Caki2 (cell line): Measurements from ENCODE around the gene COL19A1. TPM values are rescaled to one million over a fixed set of nuclear protein-coding genes. Genes with fewer than 3 reads are reported as not detected.
A peak's percentile ranks its signal among the peaks of the same experiment; 100 is the strongest.

Source experiments
- DNase-seq: peaks from one replicate; pipeline ENCODE4 v3.0.0-alpha.2; 2015; ENCODE audit warnings: low read depth
- in situ Hi-C: cut with HindIII; loops from 2 replicates; pipeline ENCODE4 v1.10.0; 2016; ENCODE audit warnings: low sequenced_read_pairs, low pct_unique_long_range_greater_than_20kb, mixed read lengths
- total RNA-seq: library from RNA; depleted of rRNA; stranded (reverse); fragments of >200 nt; shearing (Covaris generic); gene quantifications from 2 replicates; pipeline ENCODE4 v1.2.3, GENCODE V29; 2014; ENCODE audit warnings: low replicate concordance

COL19A1 gene
- total RNA-seq, 1 experiment from 2014 or later = not detected

GRCh38 chr6:70130865-70131264 lies 264.5 kb downstream of the COL19A1 start:
- in situ Hi-C loops = no loop called here
- DNase-seq = no peak

GRCh38 chr6:70131528-70131927 lies 265.2 kb downstream of the COL19A1 start:
- DNase-seq = no peak
- in situ Hi-C loops = no loop called here

- no peak for DNase-seq
- in situ Hi-C loops = no loop called here
Observed at GRCh38 chr6:70133246-70133645, 266.9 kb downstream of the COL19A1 start.

GRCh38 chr6:70134542-70134941 lies 268.2 kb downstream of the COL19A1 start:
- in situ Hi-C loops = no loop called here
- DNase-seq = no peak

- in situ Hi-C loops = no loop called here
- no peak for DNase-seq
Observed at GRCh38 chr6:70135219-70136160, 269.1 kb downstream of the COL19A1 start.

GRCh38 chr6:70136996-70137395 lies 270.6 kb downstream of the COL19A1 start:
- in situ Hi-C loops = no loop called here
- DNase-seq = no peak

GRCh38 chr6:70140496-70140895 lies 274.1 kb downstream of the COL19A1 start:
- no peak for DNase-seq
- in situ Hi-C loops = no loop called here

GRCh38 chr6:70142034-70142433 lies 275.7 kb downstream of the COL19A1 start:
- DNase-seq = no peak
- in situ Hi-C loops = no loop called here

GRCh38 chr6:70145178-70145577 lies 278.8 kb downstream of the COL19A1 start:
- DNase-seq = no peak
- in situ Hi-C loops = no loop called here

GRCh38 chr6:70149209-70149788 lies 282.9 kb downstream of the COL19A1 start:
- no peak for DNase-seq
- in situ Hi-C loops = no loop called here

GRCh38 chr6:70150521-70150920 lies 284.2 kb downstream of the COL19A1 start:
- in situ Hi-C loops = no loop called here
- no peak for DNase-seq

GRCh38 chr6:70151616-70152015 lies 285.3 kb downstream of the COL19A1 start:
- in situ Hi-C loops = no loop called here
- no peak for DNase-seq

- in situ Hi-C loops = no loop called here
Observed at GRCh38 chr6:70152786-70153185, 286.4 kb downstream of the COL19A1 start.

GRCh38 chr6:70157086-70157485 lies 290.7 kb downstream of the COL19A1 start:
- DNase-seq = no peak
- in situ Hi-C loops = no loop called here

More at GRCh38 chr6:70152786-70153185, 286.4 kb downstream of the COL19A1 start:
- DNase-seq = no peak

GRCh38 chr6:70160276-70160675 lies 293.9 kb downstream of the COL19A1 start:
- DNase-seq = no peak
- in situ Hi-C loops = no loop called here

GRCh38 chr6:70162972-70163371 lies 296.6 kb downstream of the COL19A1 start:
- in situ Hi-C loops = no loop called here
- no peak for DNase-seq

- in situ Hi-C loops = no loop called here
Observed at GRCh38 chr6:70163795-70164194, 297.4 kb downstream of the COL19A1 start.

GRCh38 chr6:70164556-70164955 lies 298.2 kb downstream of the COL19A1 start:
- in situ Hi-C loops = no loop called here
- no peak for DNase-seq

More at GRCh38 chr6:70163795-70164194, 297.4 kb downstream of the COL19A1 start:
- DNase-seq = no peak

GRCh38 chr6:70166088-70166958 lies 300.0 kb downstream of the COL19A1 start:
- in situ Hi-C loops = no loop called here
- DNase-seq = peak; percentile 39
